Immature natural killer cell (primary cell): ENCODE results near the gene PTTG1IP. TPM values are rescaled to one million over a fixed set of nuclear protein-coding genes. Genes with fewer than 3 reads are reported as not detected.
A peak's percentile ranks its signal among the peaks of the same experiment; 100 is the strongest.

ENCODE experiments used
- DNase-seq, 3 donors: peaks; one replicate each; pipeline ENCODE4 v3.0.0; 2022; ENCODE audit warnings: mixed read lengths in 1 of 3
- H3K27ac Mint-ChIP-seq, 6 donors: one replicate each; pipeline ENCODE4 v1.8.0; 2020; ENCODE audit warnings: mixed read lengths in 6 of 6, mild to moderate bottlenecking in 5 of 6, inconsistent platforms in 4 of 6, moderate library complexity in 3 of 6
- H3K27me3 Mint-ChIP-seq, 3 donors: one replicate each; pipeline ENCODE4 v1.8.0; 2020 to 2021; ENCODE audit warnings: low read depth in 3 of 3, mild to moderate bottlenecking in 3 of 3, mixed read lengths in 3 of 3, moderate library complexity in 3 of 3, inconsistent platforms in 1 of 3
- H3K36me3 Mint-ChIP-seq, 3 donors: one replicate each; pipeline ENCODE4 v1.8.0; 2020; ENCODE audit warnings: mixed read lengths in 3 of 3, inconsistent platforms in 2 of 3, mild to moderate bottlenecking in 2 of 3
- H3K4me1 Mint-ChIP-seq, 2 donors: one replicate each; pipeline ENCODE4 v1.8.0; 2020; ENCODE audit warnings: inconsistent platforms in 2 of 2, mild to moderate bottlenecking in 2 of 2, mixed read lengths in 2 of 2, moderate library complexity in 1 of 2
- H3K4me3 Mint-ChIP-seq, 5 donors: one replicate each; pipeline ENCODE4 v1.8.0; 2020; ENCODE audit warnings: mild to moderate bottlenecking in 5 of 5, mixed read lengths in 5 of 5, inconsistent platforms in 3 of 5, moderate library complexity in 3 of 5
- H3K9me3 Mint-ChIP-seq, 6 donors: one replicate each; pipeline ENCODE4 v1.8.0; 2020; ENCODE audit warnings: mild to moderate bottlenecking in 6 of 6, mixed read lengths in 6 of 6, inconsistent platforms in 4 of 6, moderate library complexity in 3 of 6
- polyA plus RNA-seq, 3 donors: library from polyadenylated mRNA; unstranded; fragments of 300-500 nt; fragmentation: Illumina TruSeq; gene quantifications; one replicate each; pipeline ENCODE4 v1.2.3, GENCODE V29; 2021

Gene PTTG1IP
- polyA plus RNA-seq, 3 donors from 2014 or later = 67.7 to 103 (median 92.9) TPM

DNA sequence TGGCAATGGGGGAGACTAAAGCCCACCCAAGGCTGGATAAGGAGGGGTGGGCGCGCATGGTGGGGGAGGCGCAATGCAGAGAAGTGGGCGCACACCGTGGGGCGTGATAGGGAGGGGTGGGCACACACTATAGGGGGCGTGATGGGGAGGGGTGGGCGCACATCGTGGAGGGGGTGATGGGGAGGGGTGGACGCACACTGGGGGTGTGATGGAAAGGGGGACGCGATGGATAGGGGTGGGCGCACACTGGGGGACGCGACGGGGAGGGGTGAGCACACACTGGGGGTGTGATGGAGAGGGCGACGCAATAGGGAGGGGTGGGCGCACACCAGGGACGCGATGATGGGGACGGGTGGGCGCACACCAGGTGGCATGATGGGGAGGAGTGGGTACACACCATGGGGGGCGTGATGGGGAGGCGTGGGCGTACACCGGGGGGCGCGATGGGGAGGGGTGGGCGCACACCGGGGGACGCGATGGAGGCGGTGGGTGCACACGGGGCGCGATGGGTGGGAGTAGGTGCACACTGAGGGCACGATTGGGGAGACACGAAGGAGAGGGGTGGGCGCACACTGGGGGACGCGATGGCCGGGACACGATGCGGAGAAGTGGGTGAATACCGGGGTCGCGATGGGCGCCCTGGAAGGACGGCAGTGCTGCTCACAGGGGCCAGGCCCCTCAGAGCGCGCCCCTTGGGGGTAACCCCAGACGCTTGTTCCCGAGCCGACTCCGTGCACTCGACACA is 56.6 kb downstream of the PTTG1IP start:
- Mint-ChIP-seq H3K4me3 (peak overlapping the region; percentile 74 to 79 (median 76)), H3K27ac (peak overlapping the region in 3 of 6 donors; percentile 60 to 73 (median 71))

DNA sequence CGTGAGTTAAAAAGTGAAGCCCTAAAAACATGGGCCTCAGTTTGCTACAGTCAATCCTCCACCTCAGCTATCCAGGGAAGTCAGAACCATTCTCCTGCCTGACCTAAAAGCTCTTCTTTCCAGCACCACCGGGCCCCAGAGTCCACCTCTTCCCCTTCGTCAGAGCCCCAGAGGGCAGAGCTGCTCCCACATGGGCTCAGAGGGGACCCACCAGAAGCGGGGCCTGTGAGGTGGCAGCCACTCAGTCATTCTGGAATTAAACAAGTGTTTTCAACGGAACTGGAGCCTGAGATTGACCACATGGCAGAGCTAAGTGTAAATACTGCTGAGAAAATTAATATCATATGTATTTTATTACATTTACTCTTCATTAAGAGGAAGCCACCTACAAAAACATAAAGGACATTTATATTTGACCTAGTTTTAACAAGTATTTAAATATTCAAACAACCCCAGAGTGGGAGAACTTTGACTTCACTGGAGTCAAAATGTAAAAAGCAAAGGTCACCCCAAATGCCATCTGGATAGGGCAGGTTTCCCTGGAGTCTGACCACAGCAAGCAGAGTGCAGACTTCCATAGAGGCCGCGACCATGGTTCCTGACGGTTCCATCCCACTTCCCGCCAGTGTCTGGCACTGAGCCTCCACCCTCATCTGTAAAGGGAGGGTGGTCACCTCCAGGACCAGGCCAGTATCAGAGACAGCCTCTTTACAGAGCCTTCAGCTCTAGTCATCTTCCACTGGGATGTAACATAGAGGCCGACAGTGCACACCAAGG is 57.5 kb downstream of the PTTG1IP start:
- peak overlapping the region in 4 of 6 donors; percentile 60 to 73 (median 66) for H3K27ac Mint-ChIP-seq

More for the DNA sequence above, 56.6 kb downstream of the PTTG1IP start:
- Mint-ChIP-seq H3K27me3 (peaks cover 0 to 15% (median 2%) of the 10 kb centered on the region in 3 donors), H3K36me3 (peaks cover 0 to 4% (median 0%) of the 10 kb centered on the region in 3 donors), H3K4me1 (peaks cover 0 to 10% of the 10 kb centered on the region in 2 donors), H3K9me3 (peaks cover 0 to 3% (median 2%) of the 10 kb centered on the region in 6 donors)
- DNase-seq = no peak

DNA sequence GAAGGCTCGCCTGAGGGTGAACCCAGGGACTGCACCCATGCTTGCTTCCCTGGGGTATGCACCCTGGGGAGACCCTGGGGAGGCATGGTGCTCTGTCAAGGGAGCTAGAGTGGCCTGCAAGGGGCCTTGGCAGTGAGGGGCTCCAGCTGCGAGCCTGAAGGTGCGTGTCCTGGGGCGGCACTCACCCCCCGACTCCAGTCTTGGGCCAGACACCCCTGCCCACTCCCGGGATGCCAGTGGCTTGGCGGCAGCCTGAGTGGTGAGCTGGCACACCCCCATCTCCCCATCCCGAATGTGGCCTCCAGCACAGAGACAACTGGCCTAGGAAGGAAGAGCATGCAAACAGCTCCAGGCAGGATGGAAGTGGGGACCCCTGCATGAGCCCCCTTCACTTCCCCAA is 58.3 kb downstream of the PTTG1IP start:
- H3K36me3 Mint-ChIP-seq = peaks cover 4% of the 10 kb centered on the region in 3 donors
- H3K27me3 Mint-ChIP-seq = peaks cover 0 to 12% (median 5%) of the 10 kb centered on the region in 3 donors
- peak overlapping the region in 1 of 6 donors; percentile 13 for H3K27ac Mint-ChIP-seq
- no peak for DNase-seq
- peaks cover 0 to 15% of the 10 kb centered on the region in 2 donors for H3K4me1 Mint-ChIP-seq
- H3K9me3 Mint-ChIP-seq = peaks cover 0 to 1% (median 0%) of the 10 kb centered on the region in 6 donors
- no peak overlapping the region for H3K4me3 Mint-ChIP-seq

More for the DNA sequence above, 57.5 kb downstream of the PTTG1IP start:
- DNase-seq = no peak
- Mint-ChIP-seq H3K36me3 (peaks cover under 1 to 4% (median 4%) of the 10 kb centered on the region in 3 donors), H3K27me3 (peaks cover 0 to 15% (median 2%) of the 10 kb centered on the region in 3 donors), H3K9me3 (peaks cover 0 to 2% (median 0%) of the 10 kb centered on the region in 6 donors), H3K4me3 (peak overlapping the region; percentile 74 to 79 (median 76)), H3K4me1 (peaks cover 0 to 13% of the 10 kb centered on the region in 2 donors)

DNA sequence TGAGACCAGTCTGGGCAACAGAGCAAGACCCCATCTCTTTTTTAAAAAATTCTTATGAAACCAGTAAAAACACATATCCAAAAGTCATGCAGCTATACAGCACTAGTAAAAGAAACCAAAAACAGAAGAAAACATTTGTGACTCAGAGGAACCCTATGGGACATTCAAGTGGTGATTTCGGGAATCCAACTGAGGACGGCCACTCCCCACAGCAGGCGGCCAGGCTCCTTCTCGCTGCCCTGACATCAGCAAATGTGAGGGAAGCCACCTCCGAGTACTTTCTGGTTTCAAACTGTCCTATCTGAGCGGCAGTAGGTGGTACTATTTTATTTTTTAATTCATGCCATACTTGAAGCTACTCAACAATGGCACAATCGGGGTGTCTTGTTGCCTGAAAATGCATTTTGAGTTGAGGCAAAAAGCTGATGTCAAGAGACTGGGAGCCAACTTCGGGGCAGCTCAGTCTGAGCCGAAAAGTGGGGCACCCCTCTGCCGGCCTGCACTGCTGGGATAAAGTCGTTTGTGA is 58.9 kb downstream of the PTTG1IP start:
- Mint-ChIP-seq H3K4me3 (no peak overlapping the region), H3K9me3 (no peaks in the 10 kb centered on the region), H3K36me3 (peaks cover 4 to 6% (median 4%) of the 10 kb centered on the region in 3 donors), H3K4me1 (peaks cover 0 to 17% of the 10 kb centered on the region in 2 donors), H3K27me3 (peaks cover 0 to 10% (median 5%) of the 10 kb centered on the region in 3 donors), H3K27ac (peak overlapping the region in 2 of 6 donors; percentile 16 to 22)
- DNase-seq = no peak

DNA sequence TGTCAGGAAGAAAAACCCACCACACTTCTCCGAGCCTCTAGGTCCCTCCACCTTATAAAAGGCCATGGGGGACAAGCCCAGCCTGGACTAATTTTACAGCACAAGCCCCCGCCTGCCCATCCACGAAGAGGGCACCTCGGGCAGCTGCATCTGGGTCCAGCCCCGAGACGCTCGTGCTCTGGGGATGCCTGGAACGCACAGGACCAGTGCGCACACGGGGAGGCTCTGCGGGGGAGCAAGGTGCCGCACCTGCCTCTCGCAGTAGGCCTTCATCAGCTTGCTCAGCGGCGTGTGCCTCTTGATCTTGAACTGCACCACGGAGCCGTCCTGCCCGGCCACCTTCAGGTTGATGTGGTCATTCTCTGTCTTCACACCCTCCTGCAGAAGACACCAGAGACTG is 59.8 kb downstream of the PTTG1IP start:
- H3K4me1 Mint-ChIP-seq = peaks cover 0 to 17% of the 10 kb centered on the region in 2 donors
- no peak overlapping the region for H3K27ac Mint-ChIP-seq
- H3K27me3 Mint-ChIP-seq = peaks cover 0 to 5% (median 5%) of the 10 kb centered on the region in 3 donors
- H3K4me3 Mint-ChIP-seq = no peak overlapping the region
- peaks cover 4 to 13% (median 10%) of the 10 kb centered on the region in 3 donors for H3K36me3 Mint-ChIP-seq
- no peak for DNase-seq
- H3K9me3 Mint-ChIP-seq = no peaks in the 10 kb centered on the region

DNA sequence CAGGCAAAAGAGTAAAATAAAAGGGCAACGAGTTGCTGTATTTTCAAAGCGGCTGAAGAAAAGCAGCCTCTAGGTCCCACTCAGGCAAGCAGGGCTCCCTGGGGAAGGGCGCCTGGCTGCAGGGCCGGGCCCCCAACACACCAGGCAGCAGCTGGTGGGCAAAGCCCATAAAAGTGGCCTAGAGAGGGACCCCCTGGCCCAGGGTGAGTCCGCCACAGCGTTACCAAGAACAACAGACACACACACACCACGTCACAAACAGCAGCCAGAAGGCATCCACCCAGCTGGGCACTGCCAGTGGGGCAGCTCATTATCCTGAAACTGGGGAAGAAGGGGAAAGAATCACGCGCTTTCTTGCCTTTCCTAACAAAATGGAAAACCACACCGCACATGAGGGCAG is 60.3 kb downstream of the PTTG1IP start:
- no peak overlapping the region for H3K27ac Mint-ChIP-seq
- no peak overlapping the region for H3K4me3 Mint-ChIP-seq
- H3K4me1 Mint-ChIP-seq = peaks cover 0 to 17% of the 10 kb centered on the region in 2 donors
- DNase-seq = no peak
- no peaks in the 10 kb centered on the region for H3K9me3 Mint-ChIP-seq
- peaks cover 4 to 13% (median 10%) of the 10 kb centered on the region in 3 donors for H3K36me3 Mint-ChIP-seq
- peaks cover 0 to 5% (median 5%) of the 10 kb centered on the region in 3 donors for H3K27me3 Mint-ChIP-seq

DNA sequence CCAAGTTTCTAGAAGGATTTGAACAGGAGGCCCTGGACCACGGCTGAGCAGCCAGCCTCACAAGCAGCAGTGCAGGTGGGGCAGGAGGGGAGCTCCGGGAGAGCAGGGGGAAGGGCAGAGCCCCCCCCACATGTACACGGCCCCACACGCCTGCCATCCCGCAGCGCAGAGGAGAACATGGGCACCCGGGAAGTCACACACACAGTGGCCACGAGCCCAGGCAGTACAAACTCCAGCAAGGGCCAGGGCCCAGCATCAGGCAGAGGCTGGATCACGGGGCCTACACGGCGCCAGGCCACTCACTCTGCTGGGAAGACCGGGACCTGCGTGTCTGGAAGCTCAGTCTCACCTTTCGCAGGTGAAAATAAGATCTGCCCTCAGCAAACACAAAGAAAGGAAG is 60.9 kb downstream of the PTTG1IP start:
- Mint-ChIP-seq H3K27me3 (peaks cover 0 to 5% (median 5%) of the 10 kb centered on the region in 3 donors), H3K27ac (no peak overlapping the region), H3K36me3 (peaks cover 4 to 13% (median 10%) of the 10 kb centered on the region in 3 donors), H3K4me1 (peaks cover 0 to 17% of the 10 kb centered on the region in 2 donors), H3K4me3 (no peak overlapping the region), H3K9me3 (no peaks in the 10 kb centered on the region)
- DNase-seq = no peak

DNA sequence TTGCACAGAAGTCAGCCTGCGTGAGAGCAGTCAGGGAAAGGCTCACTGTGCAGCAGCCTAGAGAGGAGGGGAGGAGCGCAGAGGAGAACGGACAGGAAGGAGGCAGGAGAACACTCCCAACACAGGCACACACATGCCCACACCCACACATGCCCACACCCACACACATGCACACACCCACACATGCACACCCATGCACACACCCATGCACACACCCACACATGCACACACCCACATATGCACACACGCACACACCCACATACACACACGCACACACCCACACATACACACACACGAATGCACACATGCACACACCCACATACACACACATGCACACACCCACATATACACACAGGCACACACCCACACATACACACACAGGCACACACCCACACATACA is 62.7 kb downstream of the PTTG1IP start:
- peak overlapping the region in 1 of 6 donors; percentile 10 for H3K27ac Mint-ChIP-seq
- H3K4me3 Mint-ChIP-seq = no peak overlapping the region
- H3K36me3 Mint-ChIP-seq = peaks cover 6 to 23% (median 10%) of the 10 kb centered on the region in 3 donors
- H3K4me1 Mint-ChIP-seq = peaks cover 0 to 13% of the 10 kb centered on the region in 2 donors
- H3K27me3 Mint-ChIP-seq = peaks cover 2 to 8% (median 2%) of the 10 kb centered on the region in 3 donors
- H3K9me3 Mint-ChIP-seq = no peaks in the 10 kb centered on the region
- DNase-seq = no peak

DNA sequence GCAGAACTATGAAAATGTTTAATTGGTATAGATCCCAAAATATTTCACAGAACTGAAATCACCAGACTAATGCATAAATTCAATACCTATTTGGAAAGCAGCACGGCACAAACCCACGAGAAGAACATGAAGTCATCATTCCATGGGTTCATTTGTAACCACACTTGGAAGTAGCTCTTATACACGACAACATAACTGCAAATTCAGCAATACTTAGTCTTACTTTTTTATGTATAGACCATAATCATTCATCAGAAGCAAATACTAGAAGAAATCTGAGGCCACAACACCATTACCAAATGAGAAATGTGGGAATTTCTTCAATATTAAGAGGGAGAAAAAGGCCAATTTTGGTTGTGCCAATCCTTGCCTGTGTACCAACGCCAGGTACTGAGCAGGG is 67.6 kb downstream of the PTTG1IP start:
- H3K36me3 Mint-ChIP-seq = peaks cover 6 to 27% (median 9%) of the 10 kb centered on the region in 3 donors
- DNase-seq = no peak
- peaks cover 5 to 10% (median 6%) of the 10 kb centered on the region in 3 donors for H3K27me3 Mint-ChIP-seq
- H3K9me3 Mint-ChIP-seq = no peaks in the 10 kb centered on the region
- H3K4me3 Mint-ChIP-seq = no peak overlapping the region
- H3K27ac Mint-ChIP-seq = peak overlapping the region in 1 of 6 donors; percentile 3
- peaks cover 15 to 17% of the 10 kb centered on the region in 2 donors for H3K4me1 Mint-ChIP-seq

DNA sequence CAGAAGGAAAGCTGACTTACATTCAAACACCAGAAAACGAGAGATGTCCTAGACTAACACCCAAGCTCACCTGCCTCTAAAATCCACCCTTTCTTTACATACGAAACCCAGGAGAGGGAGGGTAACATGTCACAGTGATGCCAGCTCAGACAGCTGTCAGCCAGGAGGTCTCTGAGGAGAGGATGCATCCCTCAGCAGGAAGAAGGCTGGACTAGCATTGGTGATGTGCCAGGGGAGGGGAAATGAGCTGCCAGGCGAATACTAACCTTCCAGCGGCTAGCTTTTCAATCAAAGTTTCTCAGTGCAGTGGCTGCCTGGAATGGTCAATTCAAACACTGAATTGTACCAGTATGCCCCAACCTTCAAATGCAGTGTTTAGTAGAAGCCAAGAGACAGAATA is 68.3 kb downstream of the PTTG1IP start:
- DNase-seq = no peak
- Mint-ChIP-seq H3K9me3 (no peaks in the 10 kb centered on the region), H3K36me3 (peaks cover 6 to 26% (median 9%) of the 10 kb centered on the region in 3 donors), H3K27ac (no peak overlapping the region), H3K27me3 (peaks cover 3 to 11% (median 7%) of the 10 kb centered on the region in 3 donors), H3K4me3 (no peak overlapping the region), H3K4me1 (peaks cover 21 to 23% of the 10 kb centered on the region in 2 donors)

DNA sequence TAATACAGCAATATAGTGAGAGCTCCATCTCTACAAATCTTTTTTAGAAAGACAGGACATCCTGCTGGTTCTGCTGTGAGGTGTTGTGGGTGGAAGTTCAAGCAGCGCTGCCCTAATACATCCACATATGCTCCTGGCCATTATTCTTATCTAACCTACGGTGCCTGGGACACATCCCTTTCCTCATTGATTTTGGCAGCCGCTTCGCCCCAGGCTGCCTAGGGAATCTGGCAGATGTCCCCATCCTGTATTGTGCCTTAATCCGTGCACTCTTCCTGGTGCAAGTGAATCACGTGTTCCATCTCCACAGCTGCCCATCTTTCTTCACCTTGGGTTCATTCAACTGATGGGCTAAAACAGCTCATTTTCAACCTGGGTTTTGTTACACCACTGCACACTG is 68.7 kb downstream of the PTTG1IP start:
- peaks cover 6 to 24% (median 9%) of the 10 kb centered on the region in 3 donors for H3K36me3 Mint-ChIP-seq
- H3K4me1 Mint-ChIP-seq = peaks cover 24 to 28% of the 10 kb centered on the region in 2 donors
- no peaks in the 10 kb centered on the region for H3K9me3 Mint-ChIP-seq
- peaks cover 3 to 11% (median 7%) of the 10 kb centered on the region in 3 donors for H3K27me3 Mint-ChIP-seq
- DNase-seq = no peak
- H3K4me3 Mint-ChIP-seq = no peak overlapping the region
- H3K27ac Mint-ChIP-seq = no peak overlapping the region

DNA sequence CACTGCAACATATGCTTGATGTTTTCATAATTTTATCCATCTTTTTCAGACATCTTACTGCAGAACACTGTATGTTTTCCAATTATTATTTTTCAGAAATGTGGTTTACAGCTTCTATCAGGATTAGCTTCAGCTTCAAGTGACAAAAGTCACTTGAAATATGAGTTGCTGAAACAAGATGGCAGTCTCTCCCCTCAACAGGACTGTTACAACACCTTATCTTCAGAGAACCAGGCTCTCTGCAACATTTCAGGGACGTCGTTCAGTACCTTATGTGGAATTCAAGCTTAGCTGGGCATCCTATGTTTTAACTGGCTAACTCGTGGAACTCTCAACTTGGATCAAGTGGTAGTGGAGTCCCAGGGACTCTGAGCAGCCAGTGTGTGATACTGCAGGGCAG is 69.8 kb downstream of the PTTG1IP start:
- Mint-ChIP-seq H3K4me1 (peaks cover 26 to 37% of the 10 kb centered on the region in 2 donors), H3K9me3 (no peaks in the 10 kb centered on the region), H3K27ac (no peak overlapping the region), H3K27me3 (peaks cover 3 to 11% (median 7%) of the 10 kb centered on the region in 3 donors), H3K4me3 (peak overlapping the region in 3 of 5 donors; percentile 88 to 91 (median 89)), H3K36me3 (peaks cover under 1 to 17% (median 9%) of the 10 kb centered on the region in 3 donors)
- no peak for DNase-seq

DNA sequence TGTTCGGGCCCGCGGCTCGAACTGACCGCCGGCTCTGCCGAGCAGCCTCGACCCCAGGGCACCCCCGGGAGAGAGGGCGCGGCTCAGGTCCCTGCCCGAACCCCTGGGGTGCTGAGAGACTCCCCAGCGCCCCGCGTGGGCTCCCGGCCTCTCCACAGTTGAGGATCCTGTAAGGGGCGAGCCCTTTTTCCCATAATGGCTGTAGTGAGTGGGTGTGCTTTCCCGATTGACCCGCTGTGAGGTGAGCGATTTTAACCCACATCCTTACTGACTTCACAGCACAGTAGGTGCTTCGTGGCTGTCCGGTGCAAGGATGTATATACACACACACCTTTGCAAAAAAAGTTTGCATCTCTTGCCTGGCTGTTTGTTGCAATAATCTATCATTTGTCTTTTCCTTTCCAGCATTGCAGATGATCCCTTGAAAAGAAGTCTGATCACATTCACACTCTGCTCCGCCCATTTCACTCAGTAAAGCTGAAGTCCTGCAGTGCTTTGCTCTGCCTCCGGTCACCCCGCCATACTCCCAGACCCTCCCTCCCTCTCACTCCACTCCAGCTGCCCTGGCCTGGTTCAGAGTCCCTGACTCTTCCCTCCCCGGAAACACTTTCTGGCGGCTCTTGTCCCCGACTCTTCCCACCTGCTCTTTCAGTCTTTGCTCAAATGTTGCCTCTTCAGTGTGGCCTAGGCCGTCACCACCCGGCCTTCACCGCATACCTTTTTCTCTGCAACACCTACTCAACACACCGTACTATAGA is 70.9 kb downstream of the PTTG1IP start:
- H3K9me3 Mint-ChIP-seq = no peaks in the 10 kb centered on the region
- no peak for DNase-seq
- H3K4me3 Mint-ChIP-seq = peak overlapping the region; percentile 87 to 91 (median 89)
- peak overlapping the region; percentile 44 to 90 (median 80) for H3K27ac Mint-ChIP-seq
- H3K27me3 Mint-ChIP-seq = peaks cover 3 to 11% (median 7%) of the 10 kb centered on the region in 3 donors
- H3K36me3 Mint-ChIP-seq = peaks cover 4 to 17% (median 9%) of the 10 kb centered on the region in 3 donors
- peaks cover 26 to 43% of the 10 kb centered on the region in 2 donors for H3K4me1 Mint-ChIP-seq
